ENCODE results near the gene FNIP1. TPM values are rescaled to one million over a fixed set of nuclear protein-coding genes. Genes with fewer than 3 reads are reported as not detected.

Gene FNIP1
- total RNA-seq, 4 donors from 2014 or later, result 24.3 to 54.9 (median 40.8) TPM

GRCh38 chr5:131774652-131775367 is 22.0 kb downstream of the FNIP1 start:
- in situ Hi-C loops (cut with MboI; ENCODE audit: low pct_ligation_motif_present in 1 of 4, low pct_unique_long_range_greater_than_20kb in 1 of 4, low sequenced_read_pairs in 3 of 4), result no loop called here
- intact Hi-C loops (cut with DNase I; ENCODE audit: low total_unique reads), result no loop called here
- H3K27ac ChIP-seq, result no peak overlapping the region

DNA sequence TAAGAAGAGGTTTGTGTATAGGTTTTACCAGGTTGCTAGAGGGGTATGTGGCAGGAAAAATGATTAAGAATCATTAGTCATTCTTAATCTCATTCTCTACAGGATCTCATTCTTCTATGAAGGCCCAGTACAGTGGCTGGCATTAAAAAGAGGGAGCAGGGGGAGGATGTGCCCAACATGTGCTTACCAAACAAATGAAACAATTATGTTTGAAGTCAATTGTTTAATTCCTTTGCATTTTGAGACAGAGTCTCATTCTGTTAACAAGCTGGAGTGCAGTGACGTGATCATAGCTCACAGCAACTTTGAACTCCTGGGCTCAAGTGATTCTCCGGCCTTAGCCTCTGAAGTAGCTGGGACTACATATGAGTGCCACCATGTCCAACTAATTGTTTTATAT is 23.0 kb downstream of the FNIP1 start:
- Histone ChIP-seq H3K36me3 (no peaks in the 10 kb centered on the region), H3K27ac (no peak overlapping the region), H3K27me3 (no peaks in the 10 kb centered on the region), H3K4me3 (no peak overlapping the region), H3K9me3 (no peaks in the 10 kb centered on the region), H3K4me1 (peaks cover 0 to 13% (median 3%) of the 10 kb centered on the region in 4 donors)
- intact Hi-C loops (cut with DNase I; ENCODE audit: low total_unique reads), result no loop called here
- in situ Hi-C loops (cut with MboI; ENCODE audit: low pct_ligation_motif_present in 1 of 4, low pct_unique_long_range_greater_than_20kb in 1 of 4, low sequenced_read_pairs in 3 of 4), result no loop called here
- DNase-seq, result no peak
- WGBS, 2 donors (ENCODE audit: low coverage in 1 of 2), result 86 to 89% methylated on average over 2 of the region's 2 CpGs
- TF ChIP-seq EP300 (IDR thresholded peaks at IDR 0.05; ENCODE audit: low read depth) (no peak), POLR2A (IDR thresholded peaks at IDR 0.05) (no peak), POLR2AphosphoS5 (IDR thresholded peaks at IDR 0.05) (no peak)
- TF ChIP-seq, protein P1, sequence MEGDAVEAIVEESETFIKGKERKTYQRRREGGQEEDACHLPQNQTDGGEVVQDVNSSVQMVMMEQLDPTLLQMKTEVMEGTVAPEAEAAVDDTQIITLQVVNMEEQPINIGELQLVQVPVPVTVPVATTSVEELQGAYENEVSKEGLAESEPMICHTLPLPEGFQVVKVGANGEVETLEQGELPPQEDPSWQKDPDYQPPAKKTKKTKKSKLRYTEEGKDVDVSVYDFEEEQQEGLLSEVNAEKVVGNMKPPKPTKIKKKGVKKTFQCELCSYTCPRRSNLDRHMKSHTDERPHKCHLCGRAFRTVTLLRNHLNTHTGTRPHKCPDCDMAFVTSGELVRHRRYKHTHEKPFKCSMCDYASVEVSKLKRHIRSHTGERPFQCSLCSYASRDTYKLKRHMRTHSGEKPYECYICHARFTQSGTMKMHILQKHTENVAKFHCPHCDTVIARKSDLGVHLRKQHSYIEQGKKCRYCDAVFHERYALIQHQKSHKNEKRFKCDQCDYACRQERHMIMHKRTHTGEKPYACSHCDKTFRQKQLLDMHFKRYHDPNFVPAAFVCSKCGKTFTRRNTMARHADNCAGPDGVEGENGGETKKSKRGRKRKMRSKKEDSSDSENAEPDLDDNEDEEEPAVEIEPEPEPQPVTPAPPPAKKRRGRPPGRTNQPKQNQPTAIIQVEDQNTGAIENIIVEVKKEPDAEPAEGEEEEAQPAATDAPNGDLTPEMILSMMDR (IDR thresholded peaks at IDR 0.05), result no peak

More at GRCh38 chr5:131774652-131775367, 22.0 kb downstream of the FNIP1 start:
- H3K9me3 ChIP-seq, result no peaks in the 10 kb centered on the region
- peaks cover 0 to 10% (median 3%) of the 10 kb centered on the region in 4 donors for H3K4me1 ChIP-seq
- H3K4me3 ChIP-seq, result no peak overlapping the region
- H3K27me3 ChIP-seq, result no peaks in the 10 kb centered on the region
- H3K36me3 ChIP-seq, result no peaks in the 10 kb centered on the region
- DNase-seq, result no peak
- TF ChIP-seq EP300 (IDR thresholded peaks at IDR 0.05; ENCODE audit: low read depth) (no peak), POLR2AphosphoS5 (IDR thresholded peaks at IDR 0.05) (no peak), POLR2A (IDR thresholded peaks at IDR 0.05) (no peak)
- TF ChIP-seq, protein P1 (IDR thresholded peaks at IDR 0.05), result no peak
- 56 to 78% methylated on average over 4 of the region's 4 CpGs for WGBS, 2 donors (ENCODE audit: low coverage in 1 of 2)

- DNase-seq, result no peak
- no peak overlapping the region for H3K27ac ChIP-seq
- no peaks in the 10 kb centered on the region for H3K9me3 ChIP-seq
- intact Hi-C loops (cut with DNase I; ENCODE audit: low total_unique reads), result no loop called here
- H3K27me3 ChIP-seq, result no peaks in the 10 kb centered on the region
- H3K4me3 ChIP-seq, result no peak overlapping the region
- H3K36me3 ChIP-seq, result no peaks in the 10 kb centered on the region
- TF ChIP-seq POLR2A (IDR thresholded peaks at IDR 0.05), result no peak
- TF ChIP-seq, protein P1 (IDR thresholded peaks at IDR 0.05), result no peak
- TF ChIP-seq EP300 (IDR thresholded peaks at IDR 0.05; ENCODE audit: low read depth), result no peak
- 60 to 95% methylated on average over 1 to 4 of the region's 4 CpGs for WGBS, 2 donors (ENCODE audit: low coverage in 1 of 2)
- peaks cover 0 to 13% (median 2%) of the 10 kb centered on the region in 4 donors for H3K4me1 ChIP-seq
- in situ Hi-C loops (cut with MboI; ENCODE audit: low pct_ligation_motif_present in 1 of 4, low pct_unique_long_range_greater_than_20kb in 1 of 4, low sequenced_read_pairs in 3 of 4), result no loop called here
Measured at GRCh38 chr5:131771692-131772091, 25.1 kb downstream of the FNIP1 start.

DNA sequence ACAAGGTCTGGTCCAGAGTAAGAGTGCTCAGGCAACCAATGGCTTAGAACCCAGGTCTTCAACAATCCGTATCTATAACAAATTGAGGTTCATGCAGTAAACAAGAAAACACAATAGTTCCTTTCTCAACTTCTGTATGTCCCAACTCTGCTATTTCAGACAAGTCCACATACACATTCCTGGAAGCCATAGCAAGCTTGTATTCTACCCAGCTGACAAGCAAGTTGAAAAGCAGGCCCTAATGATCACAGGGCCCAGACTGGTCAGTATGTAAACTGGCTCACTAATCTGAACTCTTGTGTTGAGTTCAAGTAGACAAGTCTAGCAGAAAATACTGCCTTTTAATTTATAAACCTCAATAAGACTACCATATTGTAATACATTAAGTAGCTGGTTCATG is 26.9 kb downstream of the FNIP1 start:
- in situ Hi-C loops (cut with MboI; ENCODE audit: low pct_ligation_motif_present in 1 of 4, low pct_unique_long_range_greater_than_20kb in 1 of 4, low sequenced_read_pairs in 3 of 4), result no loop called here
- peaks cover 0 to 14% (median 2%) of the 10 kb centered on the region in 4 donors for H3K4me1 ChIP-seq
- no peaks in the 10 kb centered on the region for H3K9me3 ChIP-seq
- no peaks in the 10 kb centered on the region for H3K27me3 ChIP-seq
- DNase-seq, result no peak
- intact Hi-C loops (cut with DNase I; ENCODE audit: low total_unique reads), result no loop called here
- no peak overlapping the region for H3K27ac ChIP-seq
- WGBS, 2 donors (ENCODE audit: low coverage in 1 of 2), result 78 to 95% methylated on average over 1 of the region's 1 CpG
- TF ChIP-seq POLR2A (IDR thresholded peaks at IDR 0.05), result no peak
- no peaks in the 10 kb centered on the region for H3K36me3 ChIP-seq
- H3K4me3 ChIP-seq, result no peak overlapping the region

All from transverse colon (tissue), 4 donors.